GM12873 (cell line): ENCODE results near the gene EMP2.

Experiments used
- TF ChIP-seq, protein P1 (sequence below): IDR thresholded peaks from 2 replicates; pipeline ENCODE4 v1.5.1; 2012; ENCODE audit warnings: low read depth, mild to moderate bottlenecking, moderate library complexity, low read length, control low read depth; ENCODE audit not compliant: insufficient read depth; ENCODE audit errors: missing control alignments

EMP2 gene

DNA sequence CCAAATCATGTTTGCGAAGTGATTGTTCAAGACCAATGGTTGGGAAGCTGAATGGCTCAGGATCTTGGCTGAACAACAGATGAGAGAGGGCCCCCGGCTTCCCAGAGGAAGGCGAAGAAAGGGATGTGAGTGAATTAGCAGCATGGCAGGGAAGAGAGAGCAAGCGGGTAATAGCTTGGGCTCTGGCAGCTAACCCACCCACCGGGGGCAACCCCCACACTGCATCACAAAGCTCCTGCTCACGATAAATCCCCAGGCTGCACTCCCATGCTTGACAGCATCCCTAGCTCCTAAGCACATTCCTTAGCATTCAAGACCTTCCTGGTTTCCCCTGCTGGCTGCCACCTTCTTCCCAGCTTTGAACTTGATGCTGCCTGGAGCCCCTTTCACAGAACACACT lies 26.2 kb upstream of the EMP2 start:
- TF ChIP-seq, protein P1, sequence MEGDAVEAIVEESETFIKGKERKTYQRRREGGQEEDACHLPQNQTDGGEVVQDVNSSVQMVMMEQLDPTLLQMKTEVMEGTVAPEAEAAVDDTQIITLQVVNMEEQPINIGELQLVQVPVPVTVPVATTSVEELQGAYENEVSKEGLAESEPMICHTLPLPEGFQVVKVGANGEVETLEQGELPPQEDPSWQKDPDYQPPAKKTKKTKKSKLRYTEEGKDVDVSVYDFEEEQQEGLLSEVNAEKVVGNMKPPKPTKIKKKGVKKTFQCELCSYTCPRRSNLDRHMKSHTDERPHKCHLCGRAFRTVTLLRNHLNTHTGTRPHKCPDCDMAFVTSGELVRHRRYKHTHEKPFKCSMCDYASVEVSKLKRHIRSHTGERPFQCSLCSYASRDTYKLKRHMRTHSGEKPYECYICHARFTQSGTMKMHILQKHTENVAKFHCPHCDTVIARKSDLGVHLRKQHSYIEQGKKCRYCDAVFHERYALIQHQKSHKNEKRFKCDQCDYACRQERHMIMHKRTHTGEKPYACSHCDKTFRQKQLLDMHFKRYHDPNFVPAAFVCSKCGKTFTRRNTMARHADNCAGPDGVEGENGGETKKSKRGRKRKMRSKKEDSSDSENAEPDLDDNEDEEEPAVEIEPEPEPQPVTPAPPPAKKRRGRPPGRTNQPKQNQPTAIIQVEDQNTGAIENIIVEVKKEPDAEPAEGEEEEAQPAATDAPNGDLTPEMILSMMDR = no peak

DNA sequence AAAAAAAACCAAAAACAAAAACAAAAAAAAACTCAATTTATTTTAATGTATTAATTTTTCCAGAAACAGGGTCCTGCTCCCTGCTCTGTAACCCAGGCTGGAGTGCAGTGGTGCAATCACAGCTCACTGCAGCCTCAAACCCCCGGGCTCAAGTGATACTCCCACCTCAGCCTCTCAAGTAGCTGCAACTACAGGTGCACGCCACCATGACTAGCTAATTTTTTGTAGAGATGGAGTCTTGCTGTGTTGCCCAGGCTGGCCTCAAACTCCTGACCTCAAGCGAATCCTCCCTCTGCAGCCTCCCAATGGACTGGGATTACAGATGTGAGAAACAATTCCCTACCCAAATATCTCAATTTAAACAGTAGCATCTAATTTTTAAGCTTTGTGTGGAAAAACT lies 25.2 kb upstream of the EMP2 start:
- TF ChIP-seq, protein P1 = no peak

- TF ChIP-seq, protein P1 = no peak
These were observed 21.3 kb upstream of the EMP2 start for GRCh38 chr16:10601444-10602408.

DNA sequence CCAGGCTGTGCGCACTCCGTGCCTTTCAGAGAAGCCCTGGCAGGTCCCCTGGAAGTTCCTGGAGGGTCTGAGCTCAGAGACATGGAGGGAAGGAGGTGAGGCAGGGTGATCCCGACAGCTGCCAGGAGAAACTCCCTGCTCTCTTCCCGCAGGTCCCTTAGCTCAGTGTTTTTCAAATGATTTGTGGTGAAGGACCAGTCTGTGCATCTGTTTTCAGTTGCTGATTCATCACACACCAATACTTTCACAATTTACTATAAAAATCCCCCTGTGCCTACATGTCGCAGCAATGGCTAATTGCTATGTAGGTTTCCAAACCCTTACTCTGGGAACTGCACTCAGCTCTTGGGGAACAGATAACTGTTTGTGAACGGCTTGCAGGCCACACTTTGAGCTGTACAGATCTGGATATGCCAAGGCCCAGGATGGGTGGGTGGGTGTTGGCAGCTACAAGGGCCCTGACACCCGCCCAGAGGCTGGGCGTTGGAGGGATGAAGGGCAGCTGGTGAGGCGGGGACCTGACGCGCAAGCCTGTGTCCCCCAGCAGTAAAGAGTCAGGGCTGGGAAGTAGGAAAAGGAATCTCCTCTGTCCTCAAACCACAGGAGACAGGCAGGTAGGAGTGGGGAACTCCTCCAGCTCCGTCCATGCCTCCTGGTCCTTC lies 20.5 kb upstream of the EMP2 start:
- TF ChIP-seq, protein P1 = no peak

- TF ChIP-seq, protein P1 = no peak
These were observed 19.2 kb upstream of the EMP2 start for GRCh38 chr16:10599626-10600025.

DNA sequence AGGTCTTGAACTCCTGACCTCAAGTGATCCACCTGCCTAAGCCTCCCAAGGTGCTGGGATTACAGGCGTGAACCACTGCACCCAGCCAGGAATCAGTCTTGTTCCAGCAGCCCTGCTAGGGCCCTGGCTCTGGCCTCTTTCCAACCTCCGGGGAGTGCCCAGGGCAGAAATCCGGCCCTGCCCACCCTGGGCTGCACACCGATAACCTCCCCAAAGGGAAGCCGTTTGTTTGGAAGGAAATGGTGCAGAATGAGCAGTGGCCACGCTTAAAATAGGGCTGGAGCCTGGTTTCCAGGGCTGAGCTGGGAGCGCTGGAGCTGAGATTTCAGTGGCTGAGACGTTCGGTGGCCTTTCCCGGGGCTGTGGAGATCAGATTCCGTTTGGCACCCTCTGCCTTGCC lies 17.8 kb upstream of the EMP2 start:
- TF ChIP-seq, protein P1 = no peak

DNA sequence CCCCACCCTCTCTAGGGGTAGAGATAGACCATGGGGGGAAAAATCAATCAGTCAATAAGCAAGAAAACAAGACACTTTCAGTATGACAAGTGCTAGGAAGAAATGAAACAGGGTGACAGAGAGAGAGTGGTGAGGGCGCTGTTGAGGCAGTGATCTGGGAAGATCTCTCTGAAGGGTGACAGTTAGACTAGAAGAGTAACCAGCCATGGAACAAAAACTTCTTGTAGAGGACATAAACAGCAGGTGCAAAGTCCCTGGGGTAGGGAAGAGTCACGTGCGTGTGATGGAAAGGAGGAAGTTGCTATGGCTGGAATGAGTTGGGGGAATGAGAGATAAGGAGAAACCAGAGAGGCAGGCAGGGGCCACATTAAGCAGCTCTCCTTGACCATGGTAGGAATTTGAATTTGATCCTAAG lies 16.8 kb upstream of the EMP2 start:
- TF ChIP-seq, protein P1 = peak; percentile 26
